ENCODE measurements around the gene ACOX1. TPM values are rescaled to one million over a fixed set of nuclear protein-coding genes. Genes with fewer than 3 reads are reported as not detected.

The ACOX1 gene
- total and polyA plus RNA-seq, 2 of the 13 experiments (the other 11 are each of a cell fraction or from before 2014, with no cell fraction given) = 86.4 to 120 TPM

- peak; percentile 77; the same call in 1 of the 2 replicates for TF ChIP-seq TIGD3 (CRISPR knock-in tag; IDR thresholded peaks at IDR 0.05; ENCODE audit: borderline replicate concordance)
- 0 out of 2 replicates have a peak, but pooled peaks have one; percentile 43 for TF ChIP-seq SAFB2 (CRISPR knock-in tag; IDR thresholded peaks at IDR 0.05; ENCODE audit: borderline replicate concordance, low read depth)
- 0 out of 2 replicates have a peak, but pooled peaks have one; percentile 78 for TF ChIP-seq MXD3 (CRISPR knock-in tag; IDR thresholded peaks at IDR 0.05)
- peak; percentile 18; the same call in 1 of the 2 replicates for TF ChIP-seq CREB1 (IDR thresholded peaks at IDR 0.05)
- no peak for TF ChIP-seq CREB1 (CRISPR knock-in tag; IDR thresholded peaks at IDR 0.05)
- TF ChIP-seq ZSCAN22 (CRISPR knock-in tag; IDR thresholded peaks at IDR 0.05) = peak; percentile 96
- 0 out of 2 replicates have a peak, but pooled peaks have one; percentile 69 for TF ChIP-seq CCDC6 (CRISPR knock-in tag; IDR thresholded peaks at IDR 0.05)
- TF ChIP-seq, protein P1, sequence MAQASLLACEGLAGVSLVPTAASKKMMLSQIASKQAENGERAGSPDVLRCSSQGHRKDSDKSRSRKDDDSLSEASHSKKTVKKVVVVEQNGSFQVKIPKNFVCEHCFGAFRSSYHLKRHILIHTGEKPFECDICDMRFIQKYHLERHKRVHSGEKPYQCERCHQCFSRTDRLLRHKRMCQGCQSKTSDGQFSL (CRISPR knock-in tag; IDR thresholded peaks at IDR 0.05) = 0 out of 2 replicates have a peak, but pooled peaks have one; percentile 44
- TF ChIP-seq ZMYM2 (CRISPR knock-in tag; IDR thresholded peaks at IDR 0.05) = no peak
- TF ChIP-seq BCL6 (CRISPR knock-in tag; IDR thresholded peaks at IDR 0.05) = peak; percentile 82
- peak; percentile 72; the same call in 1 of the 2 replicates for TF ChIP-seq ZNF670 (CRISPR knock-in tag; IDR thresholded peaks at IDR 0.05; ENCODE audit: borderline replicate concordance)
- peak; percentile 71; the same call in 1 of the 2 replicates for TF ChIP-seq ZNF775 (CRISPR knock-in tag; IDR thresholded peaks at IDR 0.05; ENCODE audit: borderline replicate concordance)
- TF ChIP-seq POLR2G (IDR thresholded peaks at IDR 0.05; ENCODE audit: low read depth, low read length) = peak; percentile 70
- peak; percentile 87; the same call in 1 of the 2 replicates for TF ChIP-seq MIXL1 (CRISPR knock-in tag; IDR thresholded peaks at IDR 0.05)
- TF ChIP-seq ZFP90 (CRISPR knock-in tag; IDR thresholded peaks at IDR 0.05; ENCODE audit: borderline replicate concordance) = peak; percentile 85; the same call in 1 of the 2 replicates
- no peak for TF ChIP-seq AKNA (CRISPR knock-in tag; IDR thresholded peaks at IDR 0.05; ENCODE audit: borderline replicate concordance)
- no peak for TF ChIP-seq TGIF2 (CRISPR knock-in tag; IDR thresholded peaks at IDR 0.05)
- peak; percentile 69; the same call in 1 of the 2 replicates for TF ChIP-seq ZNF691 (CRISPR knock-in tag; IDR thresholded peaks at IDR 0.05; ENCODE audit: borderline replicate concordance, low read depth)
- TF ChIP-seq ZNF101 (CRISPR knock-in tag; IDR thresholded peaks at IDR 0.05; ENCODE audit: borderline replicate concordance, low read depth) = no peak
- peak; percentile 80; the same call in 1 of the 2 replicates for TF ChIP-seq NCOR1 (IDR thresholded peaks at IDR 0.05; ENCODE audit: borderline replicate concordance, low read length)
These were observed 18.0 kb upstream of the ACOX1 start (continued) for GRCh38 chr17:75996665-75997590.
